Stimulated activated CD8-positive, alpha-beta memory T cell treated with anti-CD3 and anti-CD28 coated beads, Interleukin-7, amount 100 ng/mL, for 4 hours (primary cell): ENCODE results near the gene GPR4.
A peak's percentile ranks its signal among the peaks of the same experiment; 100 is the strongest.

Experiments used
- DNase-seq, 2 donors: peaks; one replicate each; pipeline ENCODE4 v3.0.0-alpha.2; 2020; ENCODE audit warnings: low read depth in 2 of 2

Gene GPR4

GRCh38 chr19:45590300-45591003, 11.6 kb downstream of the GPR4 start:
- no peak for DNase-seq

- no peak for DNase-seq
Measured at GRCh38 chr19:45589768-45590167, 12.2 kb downstream of the GPR4 start.

GRCh38 chr19:45587873-45588272, 14.1 kb downstream of the GPR4 start:
- no peak for DNase-seq

GRCh38 chr19:45585158-45585577, 16.8 kb downstream of the GPR4 start:
- DNase-seq: no peak

- DNase-seq: peak; percentile 99 to 100
Measured at GRCh38 chr19:45584332-45585157, 17.5 kb downstream of the GPR4 start, which contains the start of gene OPA3. TSS of gene OPA3 (minus strand) at chr19:45584802. CDS start at chr19:45584764, 38 bp downstream.

GRCh38 chr19:45581576-45581975, 20.4 kb downstream of the GPR4 start:
- no peak for DNase-seq

- no peak for DNase-seq
Measured at GRCh38 chr19:45578861-45579260, 23.2 kb downstream of the GPR4 start.

- no peak for DNase-seq
Measured at GRCh38 chr19:45577111-45577905, 24.7 kb downstream of the GPR4 start.

GRCh38 chr19:45576682-45577081, 25.3 kb downstream of the GPR4 start:
- DNase-seq: no peak

GRCh38 chr19:45575216-45575615, 26.8 kb downstream of the GPR4 start:
- no peak for DNase-seq

- DNase-seq: no peak
Measured at GRCh38 chr19:45574526-45574925, 27.5 kb downstream of the GPR4 start.

GRCh38 chr19:45571457-45572220, 30.4 kb downstream of the GPR4 start:
- no peak for DNase-seq

- DNase-seq: peak in 1 of 2 donors; percentile 15
Measured at GRCh38 chr19:45569619-45570421, 32.2 kb downstream of the GPR4 start.

- no peak for DNase-seq
Measured at GRCh38 chr19:45568732-45569131, 33.3 kb downstream of the GPR4 start.

- no peak for DNase-seq
Measured at GRCh38 chr19:45567609-45568008, 34.4 kb downstream of the GPR4 start.

- no peak for DNase-seq
Measured at GRCh38 chr19:45564131-45564780, 37.8 kb downstream of the GPR4 start.

- no peak for DNase-seq
Measured at GRCh38 chr19:45560686-45561085, 41.3 kb downstream of the GPR4 start.

GRCh38 chr19:45560038-45560437, 42.0 kb downstream of the GPR4 start:
- no peak for DNase-seq

GRCh38 chr19:45558399-45558878, 43.6 kb downstream of the GPR4 start:
- DNase-seq: peak; percentile 35 to 42

GRCh38 chr19:45556835-45557234, 45.2 kb downstream of the GPR4 start:
- DNase-seq: no peak
